NB4 (cell line): Measurements from ENCODE around the gene CTRB1.

Source experiments
- MYC ChIP-seq: IDR thresholded peaks from 2 replicates; pipeline ENCODE4 v1.6.1; 2011; ENCODE audit warnings: low read depth, low read length
- POLR2A ChIP-seq: IDR thresholded peaks from 2 replicates; pipeline ENCODE4 v1.6.1; 2011; ENCODE audit warnings: mild to moderate bottlenecking; ENCODE audit not compliant: insufficient read length; ENCODE audit errors: extremely low read depth
- TF ChIP-seq, protein P1 (sequence below): IDR thresholded peaks from one replicate; pipeline ENCODE4 v1.5.1; 2012; ENCODE audit warnings: low read depth, low read length
- TF ChIP-seq, protein P2 (sequence below): IDR thresholded peaks from 2 replicates; pipeline ENCODE4 v1.6.1; 2011; ENCODE audit warnings: low read depth, low read length

DNA sequence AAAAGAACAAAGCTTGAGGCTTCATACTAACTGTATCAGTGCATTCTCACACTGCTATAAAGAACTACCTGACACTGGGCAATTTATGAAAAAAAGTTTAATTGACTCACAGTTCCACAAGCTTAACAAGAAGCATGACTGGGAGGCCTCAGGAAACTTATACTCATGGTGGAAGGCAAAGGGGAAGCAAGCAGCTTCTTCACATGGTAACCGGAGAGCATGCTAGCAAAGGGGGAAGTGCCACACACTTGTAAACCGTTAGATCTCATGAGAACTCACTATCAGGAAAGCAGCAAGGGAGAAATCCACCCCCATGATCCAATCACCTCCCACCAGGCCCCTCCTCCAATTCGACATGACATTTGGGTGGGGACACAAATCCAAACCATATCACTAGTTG is 37.2 kb upstream of the CTRB1 start:
- TF ChIP-seq POLR2A (no peak), MYC (0 out of 2 replicates have a peak, but pooled peaks have one; percentile 8)
- TF ChIP-seq, protein P1, sequence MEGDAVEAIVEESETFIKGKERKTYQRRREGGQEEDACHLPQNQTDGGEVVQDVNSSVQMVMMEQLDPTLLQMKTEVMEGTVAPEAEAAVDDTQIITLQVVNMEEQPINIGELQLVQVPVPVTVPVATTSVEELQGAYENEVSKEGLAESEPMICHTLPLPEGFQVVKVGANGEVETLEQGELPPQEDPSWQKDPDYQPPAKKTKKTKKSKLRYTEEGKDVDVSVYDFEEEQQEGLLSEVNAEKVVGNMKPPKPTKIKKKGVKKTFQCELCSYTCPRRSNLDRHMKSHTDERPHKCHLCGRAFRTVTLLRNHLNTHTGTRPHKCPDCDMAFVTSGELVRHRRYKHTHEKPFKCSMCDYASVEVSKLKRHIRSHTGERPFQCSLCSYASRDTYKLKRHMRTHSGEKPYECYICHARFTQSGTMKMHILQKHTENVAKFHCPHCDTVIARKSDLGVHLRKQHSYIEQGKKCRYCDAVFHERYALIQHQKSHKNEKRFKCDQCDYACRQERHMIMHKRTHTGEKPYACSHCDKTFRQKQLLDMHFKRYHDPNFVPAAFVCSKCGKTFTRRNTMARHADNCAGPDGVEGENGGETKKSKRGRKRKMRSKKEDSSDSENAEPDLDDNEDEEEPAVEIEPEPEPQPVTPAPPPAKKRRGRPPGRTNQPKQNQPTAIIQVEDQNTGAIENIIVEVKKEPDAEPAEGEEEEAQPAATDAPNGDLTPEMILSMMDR, result no peak
- TF ChIP-seq, protein P2, sequence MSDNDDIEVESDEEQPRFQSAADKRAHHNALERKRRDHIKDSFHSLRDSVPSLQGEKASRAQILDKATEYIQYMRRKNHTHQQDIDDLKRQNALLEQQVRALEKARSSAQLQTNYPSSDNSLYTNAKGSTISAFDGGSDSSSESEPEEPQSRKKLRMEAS, result peak; percentile 53
